NCI-H2107 treated with DMSO at 0.1 percent for 48 hours (cell line): ENCODE results near the gene MDM1.

Experiments
- DNase-seq: peaks from one replicate; lab custom pipeline; 2025; ENCODE audit not compliant: unreplicated experiment; lab: John Stamatoyannopoulos, UW

The MDM1 gene

DNA sequence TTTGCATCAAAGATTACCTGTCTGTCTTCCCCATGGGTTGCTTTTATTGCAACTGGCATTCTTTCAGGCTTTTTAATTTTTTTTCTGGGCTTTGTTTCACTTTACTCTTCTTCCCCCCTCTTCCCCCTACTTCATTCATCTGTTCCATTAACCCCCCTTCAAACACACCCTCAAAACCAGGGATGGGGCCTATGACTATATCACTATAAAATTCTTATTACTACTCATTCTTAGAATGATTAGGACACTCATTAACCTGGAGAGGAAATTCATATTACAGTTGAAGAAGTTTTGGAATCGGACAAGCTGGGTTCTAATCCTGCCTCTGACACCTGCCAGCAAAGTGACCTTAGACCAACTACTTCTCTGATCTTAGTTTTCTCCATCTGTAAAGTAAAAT is 24.8 kb upstream of the MDM1 start:
- DNase-seq, result no peak

DNA sequence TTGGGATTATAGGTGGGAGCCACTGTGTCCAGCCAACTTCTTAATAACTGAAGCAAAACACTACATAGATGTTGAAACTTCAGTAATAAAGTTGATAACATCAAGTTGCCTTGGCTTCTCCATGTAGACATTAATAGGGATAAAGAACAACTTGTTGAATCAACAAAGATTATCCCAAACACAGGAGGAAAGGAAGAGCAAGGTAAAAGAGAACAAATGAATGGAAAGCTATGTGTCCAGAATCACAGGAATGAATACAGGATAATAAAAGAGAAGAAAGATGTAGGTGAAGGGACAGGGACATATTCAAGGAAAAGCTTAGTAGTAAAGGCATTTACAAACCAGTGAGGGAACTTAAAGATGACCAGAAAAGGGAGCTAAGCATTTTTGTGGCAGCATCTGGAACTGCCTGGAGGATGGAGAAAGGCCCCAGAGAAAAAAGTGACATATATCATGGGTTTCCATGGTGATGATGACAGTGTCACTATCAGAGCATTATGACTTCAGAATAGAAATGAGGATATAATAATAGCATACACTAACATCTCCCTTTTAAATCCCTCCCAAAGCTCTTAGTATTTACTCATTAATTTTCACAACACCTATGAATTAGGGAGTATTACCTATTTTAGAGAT is 24.0 kb upstream of the MDM1 start:
- DNase-seq, result no peak

DNA sequence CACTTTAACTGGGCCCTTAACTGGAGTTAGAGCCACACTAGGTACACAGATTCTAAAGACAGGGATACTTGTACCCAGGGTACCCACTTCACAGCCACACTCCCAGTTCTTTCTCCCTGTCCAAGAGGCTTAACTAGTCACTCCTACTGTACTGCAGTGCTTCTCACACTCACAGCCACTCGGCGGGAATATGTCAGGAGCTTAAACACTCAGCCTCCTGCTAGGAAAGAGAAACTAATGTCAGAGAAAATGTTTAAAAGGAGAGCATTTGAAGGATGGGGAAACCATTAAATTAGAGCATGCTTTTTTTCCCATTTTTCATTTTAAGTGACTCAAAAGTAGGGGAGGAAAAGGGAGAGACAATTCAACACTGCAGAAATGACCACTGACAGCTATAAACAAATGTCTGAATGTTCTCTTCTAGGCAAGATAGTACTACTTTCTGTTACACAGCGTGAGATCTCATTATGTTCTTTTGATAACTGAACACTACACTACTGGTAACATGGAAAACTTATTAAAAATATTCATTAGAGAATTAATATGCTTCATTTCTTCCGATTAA is 22.9 kb upstream of the MDM1 start:
- DNase-seq, result peak; percentile 91

DNA sequence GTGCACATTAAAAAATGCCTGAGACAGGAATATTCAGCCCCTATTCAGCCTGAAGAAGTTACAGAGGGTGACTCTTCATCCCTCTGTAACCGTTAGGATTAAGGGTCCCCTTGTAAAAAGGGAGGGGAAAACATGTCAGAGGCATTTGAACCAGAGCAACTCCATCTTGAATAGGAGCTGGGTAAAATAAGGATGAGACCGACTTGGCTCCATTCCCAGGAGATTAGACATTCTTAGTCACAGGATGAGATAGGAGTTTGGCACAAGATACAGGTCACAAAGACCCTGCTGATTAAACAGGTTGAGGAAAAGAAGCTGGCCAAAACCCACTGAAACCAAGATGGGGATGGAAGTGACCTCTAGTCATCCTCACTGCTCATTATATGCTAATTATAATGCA is 19.9 kb upstream of the MDM1 start:
- DNase-seq, result no peak

DNA sequence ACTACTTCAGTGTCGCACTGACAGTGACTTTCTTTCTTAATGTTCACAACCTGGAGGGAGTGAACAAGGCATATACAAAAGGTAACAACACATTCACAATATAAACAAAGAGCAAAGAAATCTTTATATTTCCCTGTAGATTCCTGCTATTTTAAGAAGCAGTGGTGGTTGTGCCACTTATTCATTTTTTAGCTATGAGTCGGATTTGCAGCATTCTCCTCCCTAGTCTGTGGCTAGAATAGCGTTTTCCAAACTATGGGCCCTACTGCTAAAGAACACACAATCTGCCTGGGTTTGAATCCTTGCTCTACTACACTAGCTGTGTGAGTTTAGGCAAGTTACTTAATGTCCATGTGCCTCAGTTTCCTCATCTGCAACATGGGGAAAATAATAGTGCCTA is 18.6 kb upstream of the MDM1 start:
- no peak for DNase-seq

DNA sequence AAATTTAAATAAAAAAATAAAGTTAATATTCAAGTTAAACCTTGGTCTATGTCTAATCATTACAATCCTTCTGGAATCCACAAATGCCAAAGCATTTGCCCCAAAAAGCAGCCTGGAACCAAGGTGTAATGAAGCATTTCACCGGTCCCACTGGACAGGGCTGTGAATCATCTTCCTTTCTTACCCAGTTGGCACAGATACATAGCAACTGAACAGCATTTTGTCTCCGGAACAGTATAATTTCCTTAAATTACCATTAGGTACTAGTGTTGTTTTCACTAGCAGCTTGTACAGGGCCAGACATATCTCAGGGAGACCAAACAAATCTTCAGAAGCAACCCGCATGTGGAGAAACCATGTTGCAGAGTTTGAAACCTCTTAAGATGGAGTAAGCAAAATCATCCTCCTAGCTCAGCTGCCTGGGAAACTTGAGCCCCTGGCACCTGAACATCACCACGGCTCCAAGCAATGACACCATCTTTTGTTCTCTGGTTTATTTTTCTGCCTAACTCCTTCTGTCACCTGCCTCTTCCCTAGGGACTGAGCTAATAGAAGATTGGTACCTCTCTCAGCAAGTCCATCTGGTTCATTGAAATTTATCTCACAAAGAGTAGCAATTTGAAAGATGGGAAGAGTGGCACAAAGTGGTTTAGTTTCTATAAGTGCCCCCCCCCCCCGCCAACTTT is 17.9 kb upstream of the MDM1 start:
- DNase-seq, result peak; percentile 100

DNA sequence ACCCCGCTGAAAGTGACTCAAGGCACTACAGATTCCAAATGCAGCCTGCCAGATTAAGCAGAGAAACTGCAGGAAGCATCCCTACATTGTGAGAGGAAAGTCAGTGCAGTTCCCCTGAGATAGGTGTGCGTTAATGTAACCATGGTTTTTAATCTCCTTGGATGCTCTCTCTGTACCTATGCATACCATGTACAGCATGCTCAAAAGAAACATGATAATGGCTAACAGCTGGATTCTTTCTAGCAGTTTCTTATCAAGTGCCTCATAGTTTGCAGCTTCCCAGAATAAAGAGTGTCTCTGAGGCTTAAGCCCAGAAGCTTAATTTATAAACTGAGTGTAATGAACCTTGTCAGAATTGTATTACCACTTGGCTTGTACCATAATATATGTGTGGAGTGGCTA is 17.1 kb upstream of the MDM1 start:
- peak; percentile 99 for DNase-seq

DNA sequence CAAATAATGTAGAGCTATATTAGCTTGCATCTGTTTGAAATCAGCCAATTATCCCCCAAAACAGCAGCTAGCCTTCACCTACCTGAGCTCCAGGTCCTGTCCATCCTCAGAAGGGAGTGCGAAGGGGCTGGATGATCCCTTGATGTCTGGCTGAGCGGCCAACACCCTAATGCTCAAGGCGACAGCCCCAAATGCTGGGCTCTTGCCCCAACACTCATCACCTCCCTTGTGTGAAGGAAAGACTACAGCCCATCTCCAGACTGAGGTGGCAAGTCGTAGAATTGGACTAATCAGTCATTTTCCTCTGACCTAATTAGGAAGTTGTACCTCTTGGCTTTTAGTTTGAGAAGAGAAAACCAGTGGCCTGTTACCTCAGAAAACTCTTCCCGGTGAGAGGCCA is 16.3 kb upstream of the MDM1 start:
- DNase-seq, result peak; percentile 42

DNA sequence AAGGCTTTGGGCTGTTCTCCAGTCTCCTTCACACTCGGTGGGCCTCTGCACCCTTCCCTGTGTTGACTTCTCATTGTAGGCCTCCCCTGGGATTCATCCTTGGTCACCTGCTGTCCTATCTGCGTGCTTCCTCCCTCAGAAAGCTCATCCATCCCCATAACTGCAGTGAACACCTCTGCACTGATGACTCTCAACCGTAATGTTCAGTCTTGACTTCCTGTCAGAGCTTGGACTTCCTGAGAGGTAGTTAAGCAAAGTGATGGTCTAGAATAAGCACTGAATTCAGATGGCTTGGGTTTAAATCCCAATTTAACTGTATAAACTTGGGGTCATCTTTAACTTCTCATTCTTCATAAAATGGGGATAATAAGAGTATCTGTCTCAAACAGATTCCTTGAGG is 13.6 kb upstream of the MDM1 start:
- DNase-seq, result no peak

DNA sequence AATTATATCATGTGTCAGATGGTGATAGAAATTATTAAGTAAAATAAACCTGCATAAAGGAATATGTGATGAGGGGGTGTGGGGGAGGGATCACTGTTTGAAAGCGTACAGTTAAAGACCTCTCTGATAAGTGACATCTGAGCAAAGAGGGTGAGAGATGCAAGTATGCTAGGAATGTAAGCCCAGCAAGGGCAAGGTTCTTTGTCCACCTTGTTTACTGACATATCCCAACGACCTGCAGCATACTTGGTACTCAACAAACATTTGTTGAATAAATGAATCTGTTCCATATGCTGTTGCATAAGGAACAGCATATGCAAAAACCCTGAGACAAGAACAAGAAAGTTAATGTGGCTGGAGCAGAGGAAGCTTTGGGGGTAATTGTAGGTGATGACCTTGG is 12.0 kb upstream of the MDM1 start:
- DNase-seq, result no peak

DNA sequence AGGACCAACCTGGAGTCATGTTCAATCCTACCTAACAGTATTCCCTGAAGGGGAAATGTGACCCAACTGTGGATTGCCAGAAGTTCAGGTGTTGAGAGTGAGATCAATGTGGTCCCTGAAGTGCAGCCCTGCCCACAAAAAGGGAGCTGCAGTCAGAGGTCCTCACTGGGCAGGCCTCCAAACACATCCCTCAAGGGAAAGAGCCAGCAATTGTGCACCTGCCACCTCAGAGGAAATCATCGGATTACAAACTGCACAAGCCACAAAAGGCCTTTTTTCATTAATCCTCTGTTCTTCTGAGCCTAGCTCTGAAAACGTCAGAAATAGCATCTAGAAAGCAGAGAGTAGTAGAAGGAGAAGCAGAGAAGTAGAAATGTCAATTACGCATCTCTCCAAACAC is 10.8 kb upstream of the MDM1 start:
- DNase-seq, result peak; percentile 100

DNA sequence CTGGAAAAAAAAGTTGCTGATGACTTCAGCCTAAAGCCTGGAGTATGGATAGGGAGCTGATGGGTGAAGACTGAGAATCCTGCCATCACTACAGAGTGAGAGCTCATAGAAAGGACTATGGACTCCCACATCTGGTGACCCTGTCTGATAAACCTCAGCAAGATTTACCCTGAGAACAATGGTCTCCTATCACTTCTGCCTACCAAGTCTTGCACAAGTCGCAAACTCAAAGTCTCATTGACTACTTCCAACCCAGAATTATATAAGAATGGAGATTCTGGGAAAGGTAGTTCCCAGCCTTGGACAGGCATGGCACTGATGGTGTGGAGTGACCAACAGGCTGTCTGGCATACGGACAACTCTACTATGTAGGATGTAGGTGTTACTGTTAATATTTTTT is 9.7 kb upstream of the MDM1 start:
- DNase-seq, result no peak

DNA sequence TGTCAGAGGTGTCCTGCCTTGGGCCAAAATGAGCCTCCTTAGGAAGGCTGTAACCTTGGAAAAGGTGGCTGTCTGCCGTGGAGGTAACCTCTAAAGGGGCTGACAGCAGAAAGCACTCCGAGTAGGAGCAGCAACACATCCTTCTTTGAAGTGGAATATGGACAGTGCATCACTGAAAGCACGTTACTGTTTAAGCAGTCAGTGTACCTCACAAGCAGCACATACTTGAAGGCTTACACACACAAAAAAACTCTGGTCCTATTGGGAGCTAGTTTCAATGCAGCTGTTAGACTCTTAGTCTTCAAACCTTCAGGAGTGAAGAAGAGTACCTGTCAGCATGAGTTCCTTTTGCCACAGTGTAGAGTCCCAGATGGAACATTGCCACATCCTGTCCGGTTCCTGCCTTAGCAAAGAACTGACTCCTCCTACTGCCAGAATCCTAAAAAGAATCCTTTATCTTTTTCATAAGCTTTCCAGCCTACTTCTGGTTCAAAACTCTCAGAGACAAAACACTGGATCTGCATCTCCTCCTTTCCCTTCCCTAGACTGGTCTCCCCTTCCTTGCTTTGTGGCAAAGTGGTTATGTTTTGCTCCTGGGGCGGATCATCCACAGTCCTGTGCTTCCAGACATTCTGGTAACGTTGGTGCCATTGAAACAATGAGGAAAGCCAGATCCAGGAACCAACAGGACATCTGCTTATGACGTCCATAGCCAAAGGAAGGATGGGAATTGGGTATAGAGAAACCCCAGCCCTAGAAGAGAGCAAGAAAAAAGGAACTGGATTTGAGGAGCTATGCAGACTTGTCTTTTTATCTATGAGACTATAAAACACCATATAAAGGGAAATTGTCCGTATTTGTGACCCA is 8.5 kb upstream of the MDM1 start:
- no peak for DNase-seq

DNA sequence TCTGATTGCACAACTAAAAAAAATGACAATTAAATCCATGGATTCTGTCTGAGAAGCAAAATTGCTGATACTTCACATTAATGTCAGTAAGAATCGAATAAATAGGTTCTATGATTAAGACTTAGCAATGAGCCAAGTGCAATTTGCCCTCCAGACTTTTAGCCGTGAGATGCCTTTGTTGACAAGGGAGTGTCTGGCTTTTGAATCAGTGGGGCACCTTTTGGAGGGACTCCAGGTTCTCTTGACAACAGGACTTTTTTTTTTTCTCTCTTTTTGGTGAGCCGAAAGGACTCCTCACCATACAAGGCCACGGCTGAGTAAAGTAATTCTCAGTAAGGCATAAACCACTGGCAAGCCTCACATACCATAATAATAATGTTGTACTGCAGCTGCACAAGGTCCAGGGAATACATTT is 4.7 kb upstream of the MDM1 start:
- peak; percentile 92 for DNase-seq

DNA sequence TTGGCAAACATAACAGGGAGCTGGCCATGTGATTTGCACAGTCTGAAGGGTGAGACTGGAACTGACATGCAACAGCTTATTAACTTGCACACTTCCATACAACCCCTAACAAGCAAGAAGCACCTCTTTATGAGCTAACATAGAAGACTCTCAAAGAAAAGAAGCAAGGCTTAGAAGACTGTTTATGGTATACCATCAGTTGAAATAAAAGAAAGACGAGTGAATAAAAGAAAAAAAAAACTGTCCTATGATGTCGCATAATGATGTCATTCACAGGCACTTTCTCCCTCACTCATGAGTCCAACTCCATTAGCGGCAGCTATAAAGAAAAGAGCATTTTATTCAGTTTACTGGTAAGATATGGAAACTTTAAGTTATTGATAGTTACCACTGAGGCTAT is 3.3 kb upstream of the MDM1 start:
- no peak for DNase-seq

DNA sequence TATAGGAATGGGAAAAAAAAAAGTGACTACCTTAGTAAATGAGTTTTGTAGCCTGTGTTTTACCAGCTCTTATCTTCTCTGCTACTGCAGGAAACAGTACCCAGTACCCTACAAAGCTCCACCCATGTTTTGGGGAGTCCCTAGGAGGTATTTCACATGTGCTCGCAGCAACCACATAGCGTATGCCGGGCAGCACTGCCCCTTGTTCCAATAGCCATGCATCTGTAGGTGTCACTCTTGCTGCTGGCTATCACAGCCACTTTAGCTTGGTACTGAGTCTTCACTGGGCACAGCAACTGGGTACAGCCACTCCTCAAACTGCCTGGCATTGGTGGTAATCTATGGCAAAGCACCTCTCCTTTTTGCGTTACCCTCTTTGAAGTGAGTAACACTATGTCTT is 2.0 kb upstream of the MDM1 start:
- DNase-seq, result peak; percentile 94

DNA sequence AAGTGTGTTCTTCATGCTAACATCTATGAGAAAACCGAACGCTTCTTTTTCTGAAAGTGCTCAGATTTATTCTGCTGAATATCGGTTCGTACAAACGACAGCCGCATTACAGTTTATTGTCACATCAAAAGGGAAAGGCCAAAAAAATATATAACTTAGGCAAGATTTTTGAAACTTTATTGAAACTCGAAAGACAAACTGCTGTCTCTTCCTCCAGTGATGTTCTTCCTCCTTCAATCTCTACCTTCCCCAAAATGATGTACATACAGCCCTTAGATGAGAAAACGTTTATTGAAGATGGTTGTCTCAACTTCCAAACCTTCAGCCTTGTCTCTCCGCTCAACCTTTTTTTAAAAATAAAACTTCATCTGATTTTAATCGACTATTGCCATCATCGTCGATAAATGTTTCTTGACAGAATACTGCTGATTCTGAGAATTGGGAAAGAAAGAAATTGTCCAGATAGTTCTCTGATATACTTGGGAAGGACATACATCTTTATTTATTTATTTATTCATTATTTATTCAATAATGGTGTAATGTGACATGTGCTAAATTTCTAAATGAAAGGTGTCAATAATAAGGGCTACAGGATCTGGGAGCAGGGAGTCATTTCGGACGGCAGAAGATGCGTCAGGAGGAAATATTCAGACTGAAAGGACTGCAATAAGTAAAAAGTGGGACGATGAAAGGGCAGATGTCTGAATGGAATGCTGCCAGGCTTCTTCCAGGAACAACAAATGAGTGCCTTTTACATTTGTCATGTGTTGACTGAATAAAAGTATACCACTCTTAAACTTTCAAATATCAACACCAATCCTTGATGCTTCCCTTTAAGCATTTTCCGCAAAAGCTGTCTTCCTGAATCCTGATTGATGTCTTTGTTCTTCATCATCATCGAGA is 817 bp upstream of the MDM1 start:
- DNase-seq, result no peak

DNA sequence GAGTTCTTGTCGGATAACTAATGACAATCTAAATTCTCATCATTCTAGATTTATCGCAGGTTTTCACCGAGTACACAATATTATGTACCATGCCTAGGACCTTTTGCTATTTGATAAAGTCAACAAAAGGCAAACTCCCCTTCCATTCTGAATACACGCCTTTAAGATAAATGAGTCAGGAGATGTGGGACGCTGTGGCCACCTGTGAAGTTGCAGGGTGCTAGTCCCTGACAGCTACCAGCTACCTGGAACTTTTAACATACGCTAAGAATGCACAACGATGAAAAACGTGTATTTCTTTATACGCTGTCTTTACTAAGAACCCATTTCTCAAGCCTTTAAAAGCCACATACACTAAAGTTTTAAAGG is 678 bp downstream of the MDM1 start:
- DNase-seq, result peak; percentile 44

DNA sequence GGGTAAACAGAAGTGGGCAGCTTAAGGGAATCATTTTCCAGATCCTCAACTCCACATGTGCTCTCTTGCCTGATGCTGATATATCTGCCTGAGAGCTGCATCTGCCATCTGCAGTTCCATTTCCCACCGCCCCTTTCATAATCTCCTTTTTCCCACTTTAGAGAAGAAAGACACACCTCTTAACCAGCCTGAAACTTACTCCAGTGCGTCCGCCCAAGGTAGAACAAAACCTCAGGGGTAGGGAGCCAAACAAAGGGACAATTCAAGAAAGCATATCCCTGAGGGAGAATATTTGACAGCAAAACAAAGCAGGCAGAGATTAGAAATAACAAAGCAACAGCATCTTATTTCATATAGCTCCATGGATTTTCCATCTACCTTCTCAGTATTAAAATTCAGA is 4.3 kb downstream of the MDM1 start:
- peak; percentile 91 for DNase-seq

DNA sequence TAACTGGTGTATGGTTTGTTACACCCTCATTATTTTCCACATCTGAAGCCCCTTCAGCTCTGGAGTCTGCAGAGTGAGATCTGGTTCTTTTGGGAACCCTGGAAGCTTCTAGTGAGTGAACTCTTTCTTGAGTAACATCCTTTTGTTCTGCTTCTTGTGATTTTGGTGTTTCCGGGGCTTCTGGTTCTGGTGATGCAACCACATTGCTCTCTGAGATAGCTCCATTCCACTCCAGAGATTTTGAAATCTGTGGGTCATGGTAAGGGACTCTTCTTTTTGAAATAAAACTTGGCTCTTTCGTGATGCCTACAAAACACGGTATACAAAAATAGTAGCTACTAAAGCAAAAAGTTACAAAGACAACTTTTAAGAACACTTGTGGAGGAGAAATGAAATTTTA is 5.4 kb downstream of the MDM1 start:
- no peak for DNase-seq

DNA sequence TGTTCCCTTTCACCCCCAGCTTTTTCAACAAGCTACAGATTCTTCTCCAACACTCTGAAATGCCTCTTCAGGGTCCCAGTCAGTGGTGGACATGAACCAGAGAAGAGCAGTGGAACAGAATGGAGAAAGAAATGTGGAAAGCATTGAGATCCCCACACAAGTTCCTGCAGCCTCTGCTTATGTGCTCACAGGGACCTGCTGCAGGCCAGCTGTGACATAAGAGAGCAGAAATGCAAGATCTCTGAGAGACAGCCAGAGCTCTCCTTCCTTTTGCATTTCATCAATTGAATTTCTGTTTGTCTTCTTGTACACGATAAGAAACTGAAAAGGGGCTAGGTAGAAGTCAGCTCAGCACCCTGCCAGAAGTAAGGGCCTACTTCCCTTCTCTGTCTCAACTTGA is 6.2 kb downstream of the MDM1 start:
- no peak for DNase-seq
